GM13977 (cell line): ENCODE data around the gene COL6A3.

Experiments
- DNase-seq: peaks from one replicate; pipeline ENCODE4 v3.0.0; 2012; ENCODE audit warnings: low spot score
- CTCF ChIP-seq: IDR thresholded peaks from 2 replicates; pipeline ENCODE4 v1.5.1; 2012; ENCODE audit warnings: mild to moderate bottlenecking, control low read depth; ENCODE audit not compliant: insufficient read depth; ENCODE audit errors: extremely low read depth, missing control alignments
- in situ Hi-C: fragments of 300-500 bp; cut with MboI; formaldehyde crosslinking; loops from one replicate; pipeline ENCODE4 v1.12.0; 2022; ENCODE audit warnings: low sequenced_read_pairs, low pct_unique_long_range_greater_than_20kb, mixed read lengths, inconsistent platforms; ENCODE audit not compliant: unreplicated experiment

Gene COL6A3

GRCh38 chr2:237327175-237327950 is 86.6 kb downstream of the COL6A3 start:
- no peak for TF ChIP-seq CTCF
- DNase-seq = no peak
- in situ Hi-C loops = no loop called here

GRCh38 chr2:237326266-237327171 is 87.4 kb downstream of the COL6A3 start:
- in situ Hi-C loops = no loop called here
- no peak for DNase-seq
- no peak for TF ChIP-seq CTCF

GRCh38 chr2:237324837-237325236 is 89.1 kb downstream of the COL6A3 start:
- no peak for TF ChIP-seq CTCF
- DNase-seq = no peak
- in situ Hi-C loops = no loop called here

- in situ Hi-C loops = no loop called here
- DNase-seq = no peak
- TF ChIP-seq CTCF = no peak
These were observed 89.5 kb downstream of the COL6A3 start for GRCh38 chr2:237324405-237324831.

GRCh38 chr2:237323656-237324055 is 90.3 kb downstream of the COL6A3 start:
- in situ Hi-C loops = no loop called here
- no peak for TF ChIP-seq CTCF
- DNase-seq = no peak

GRCh38 chr2:237322564-237322963 is 91.4 kb downstream of the COL6A3 start:
- peak; percentile 23 for DNase-seq
- peak; percentile 51 for TF ChIP-seq CTCF
- in situ Hi-C loops = no loop called here
